ENCODE data around the gene COA1.
"Not testable (repeated sequence)": the region's sequence is repeated elsewhere in the genome, so short reads cannot be mapped to it uniquely, and the experiment has no call there.

Gene COA1

DNA sequence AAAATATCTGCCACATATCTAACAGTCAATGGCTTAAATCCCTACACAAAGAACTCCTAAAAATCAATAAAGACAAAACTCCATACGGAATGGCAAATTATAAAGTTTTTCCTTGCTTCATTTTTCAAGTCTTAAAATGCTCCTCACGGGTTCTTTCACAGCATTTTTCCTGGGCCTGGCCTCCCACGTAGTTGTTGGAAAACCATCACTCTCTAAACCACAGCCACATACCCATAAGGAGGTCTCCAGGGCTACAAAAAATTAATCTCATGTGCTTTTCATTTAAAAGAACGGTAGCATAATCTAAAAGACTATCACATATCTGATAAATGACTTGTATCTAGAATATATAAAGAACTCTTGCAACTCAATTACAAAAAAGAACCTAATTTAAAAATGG, 2.9 kb downstream of the COA1 start:
- no peak for DNase-seq

DNA sequence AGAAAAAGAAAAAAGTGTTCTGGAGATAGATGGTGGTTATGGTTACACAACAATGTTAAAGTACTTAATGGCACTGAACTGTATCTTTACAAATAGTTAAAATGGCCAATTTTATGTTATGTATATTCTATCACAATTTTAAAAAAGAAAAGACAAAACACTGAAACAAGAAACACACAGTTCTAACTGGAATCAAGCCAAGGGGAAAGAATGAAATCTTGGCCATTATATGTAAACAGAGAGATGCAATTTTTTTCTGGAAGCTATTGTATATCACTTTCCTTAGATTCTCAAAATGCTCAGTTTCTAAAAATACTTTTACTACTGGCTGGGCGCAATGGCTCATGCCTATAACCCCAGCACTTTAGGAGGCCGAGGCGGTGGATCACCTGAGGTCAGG, 4.1 kb downstream of the COA1 start:
- no peak for DNase-seq

DNA sequence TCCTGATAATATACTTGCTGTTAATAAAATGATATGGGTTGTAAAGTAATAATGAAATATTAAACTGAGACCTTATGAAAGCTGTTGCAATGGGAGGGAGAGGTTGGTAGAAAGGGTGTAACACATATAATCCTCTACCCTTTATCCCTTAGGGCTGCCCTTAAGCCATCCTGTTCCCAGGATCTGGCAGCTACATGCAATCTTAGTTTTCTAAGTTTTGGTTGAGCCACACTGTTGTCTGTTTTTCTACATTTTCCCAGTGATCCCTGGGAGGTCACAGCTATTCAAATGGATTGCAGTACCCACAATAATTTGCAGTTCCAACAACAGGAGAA, 6.3 kb downstream of the COA1 start:
- DNase-seq, result no peak

DNA sequence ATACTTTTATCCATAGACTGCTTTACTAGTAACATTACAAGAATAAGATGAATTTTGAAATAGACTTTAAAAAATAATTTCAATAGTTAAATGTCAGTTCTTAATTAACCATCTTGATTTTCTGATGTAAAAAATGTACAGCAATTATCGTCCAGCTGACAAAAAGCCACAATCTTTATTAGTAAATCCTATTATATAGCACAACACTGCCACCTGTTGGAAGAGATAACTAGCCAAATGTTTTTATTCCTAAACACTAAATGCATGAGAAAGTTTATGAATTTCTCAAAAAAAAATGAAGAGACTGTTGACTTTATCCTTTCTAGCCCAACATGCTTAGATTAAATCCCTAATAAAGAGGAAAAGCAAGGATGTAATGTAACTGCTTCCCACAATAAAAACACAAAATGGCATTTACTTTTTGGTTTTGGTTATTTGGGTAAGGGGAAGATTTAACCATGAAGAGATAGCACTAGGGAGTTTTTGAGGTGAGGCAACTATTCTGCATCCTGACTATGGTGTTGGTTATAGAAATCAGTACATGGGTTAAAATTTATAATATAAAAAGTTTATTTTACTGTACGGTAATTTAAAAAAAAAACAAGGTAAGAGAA, 8.0 kb downstream of the COA1 start:
- peak; percentile 2 for DNase-seq

DNA sequence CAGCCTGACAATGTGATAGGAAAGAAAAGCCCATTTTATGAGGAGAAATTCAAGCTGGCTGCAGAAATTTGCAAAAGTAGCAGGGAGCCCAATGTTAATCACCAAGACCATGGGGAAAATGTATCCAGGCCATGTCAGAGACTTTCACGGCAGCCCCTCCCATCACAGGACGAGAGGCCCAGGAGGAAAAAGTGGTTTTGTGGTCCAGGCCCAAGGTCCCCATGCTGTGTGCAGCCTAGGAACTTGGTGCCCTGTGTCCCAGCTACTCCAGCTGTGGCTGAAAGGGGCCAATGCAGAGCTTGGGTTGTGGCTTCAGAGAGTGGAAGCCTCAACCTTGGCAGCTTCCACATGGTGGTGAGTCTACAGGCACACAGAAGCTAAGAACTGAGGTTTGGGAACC, 12.7 kb downstream of the COA1 start:
- no peak for DNase-seq

DNA sequence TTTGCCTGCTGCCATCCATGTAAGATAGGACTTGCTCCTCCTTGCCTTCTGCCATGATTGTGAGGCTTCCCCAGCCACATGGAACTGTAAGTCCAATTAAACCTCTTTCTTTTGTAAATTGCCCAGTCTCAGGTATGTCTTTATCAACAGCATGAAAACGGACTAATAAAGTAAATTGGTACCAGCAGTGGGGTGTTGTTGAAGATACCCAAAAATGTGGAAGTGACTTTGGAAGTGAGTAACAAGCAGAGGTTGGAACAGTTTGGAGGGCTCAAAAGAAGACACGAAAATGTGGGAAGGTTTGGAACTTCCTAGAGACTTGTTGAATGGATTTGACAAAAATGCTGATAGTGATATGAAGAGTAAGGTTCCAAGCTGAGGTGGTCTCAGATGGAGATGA, 13.4 kb downstream of the COA1 start:
- DNase-seq, result not testable (repeated sequence)

DNA sequence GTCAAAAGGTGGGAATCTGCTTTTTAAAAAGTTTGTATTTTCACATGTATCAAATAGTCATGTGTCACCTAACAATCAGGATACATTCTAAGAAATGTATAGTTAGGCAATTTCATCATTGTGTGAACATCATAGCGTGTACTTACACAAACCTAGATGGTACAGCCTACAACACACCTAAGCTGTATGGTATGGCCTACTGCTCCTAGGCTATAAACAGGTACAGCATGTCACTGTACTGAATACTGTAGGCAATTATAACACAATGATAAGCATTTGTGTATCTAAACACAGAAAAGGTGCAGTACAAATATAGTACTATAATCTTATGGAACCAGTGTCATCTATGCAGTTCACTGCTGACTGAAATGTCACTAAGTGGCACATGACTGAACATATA, 17.8 kb downstream of the COA1 start:
- no peak for DNase-seq

DNA sequence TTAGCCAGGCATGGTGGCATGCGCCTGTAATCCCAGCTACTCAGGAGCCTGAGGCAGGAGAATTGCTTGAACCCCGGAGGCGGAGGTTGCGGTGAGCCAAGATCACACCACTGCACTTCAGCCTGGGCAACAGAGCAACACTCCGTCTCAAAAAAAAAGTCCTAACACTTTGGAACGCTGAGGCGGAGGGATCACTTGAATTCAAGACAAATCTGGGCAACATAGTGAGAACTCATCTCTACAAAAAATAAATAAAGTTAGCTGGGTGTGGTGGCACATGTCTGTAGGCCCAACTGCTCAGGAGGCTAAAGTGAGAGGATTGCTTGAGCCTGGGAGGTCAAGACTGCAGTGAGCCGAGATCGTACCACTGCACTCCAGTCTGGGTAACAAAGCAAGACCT, 21.3 kb downstream of the COA1 start:
- not testable (repeated sequence) for DNase-seq

DNA sequence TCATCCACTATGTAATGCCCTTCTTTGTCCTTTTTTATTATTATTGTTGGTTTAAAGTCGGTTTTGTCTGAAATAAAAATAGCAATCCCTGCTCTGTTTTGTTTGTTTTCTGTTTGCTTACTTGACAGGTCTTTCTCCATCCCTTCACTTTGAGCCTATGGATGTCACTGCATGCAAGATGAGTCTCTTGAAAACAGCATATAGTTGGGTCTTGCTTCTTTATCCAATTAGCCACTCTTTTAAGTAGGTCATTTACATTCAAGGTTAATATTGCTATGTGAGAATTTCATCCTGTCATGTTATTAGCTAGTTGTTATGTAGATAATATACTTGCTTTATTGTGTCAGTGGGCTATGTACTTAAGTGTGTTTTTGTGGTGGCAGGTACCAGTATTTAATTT, 25.8 kb downstream of the COA1 start:
- DNase-seq, result no peak

DNA sequence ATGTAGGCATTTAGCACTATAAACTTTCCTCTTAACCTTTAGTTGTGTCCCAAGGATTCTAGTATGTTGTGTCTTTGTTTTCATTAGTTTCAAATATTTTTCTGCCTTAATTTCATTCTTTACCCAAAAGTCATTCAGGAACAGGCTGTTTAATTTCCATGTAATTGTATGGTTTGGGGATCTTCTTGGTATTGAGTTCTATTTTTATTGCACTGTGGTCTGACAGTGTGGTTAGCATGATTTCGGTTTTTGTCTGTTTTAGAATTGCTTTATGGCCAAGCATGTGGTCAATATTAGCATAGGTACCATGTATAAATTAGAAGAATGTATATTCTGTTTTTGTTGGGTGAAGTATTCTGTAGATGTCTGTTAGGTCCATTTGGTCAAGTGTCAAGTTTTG, 26.3 kb downstream of the COA1 start:
- DNase-seq, result no peak

DNA sequence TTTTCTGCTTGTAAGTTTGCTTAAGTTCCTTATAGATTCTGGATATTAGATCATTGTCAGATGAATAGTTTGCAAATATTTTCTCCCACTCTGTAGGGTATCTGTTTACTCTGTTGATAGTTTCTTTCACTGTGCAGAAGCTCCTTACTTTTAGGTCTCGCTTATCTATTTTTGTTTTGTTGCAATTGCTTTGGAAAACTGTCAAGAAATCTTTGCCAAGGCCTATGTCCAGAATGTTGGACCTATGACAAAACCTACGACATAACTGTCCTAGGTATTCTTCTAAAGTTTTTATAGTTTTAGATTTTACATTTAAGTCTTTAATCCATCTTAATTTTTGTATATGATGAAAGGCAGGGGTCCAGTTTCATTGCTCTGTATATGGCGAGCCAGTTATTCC, 27.4 kb downstream of the COA1 start:
- DNase-seq, result no peak

DNA sequence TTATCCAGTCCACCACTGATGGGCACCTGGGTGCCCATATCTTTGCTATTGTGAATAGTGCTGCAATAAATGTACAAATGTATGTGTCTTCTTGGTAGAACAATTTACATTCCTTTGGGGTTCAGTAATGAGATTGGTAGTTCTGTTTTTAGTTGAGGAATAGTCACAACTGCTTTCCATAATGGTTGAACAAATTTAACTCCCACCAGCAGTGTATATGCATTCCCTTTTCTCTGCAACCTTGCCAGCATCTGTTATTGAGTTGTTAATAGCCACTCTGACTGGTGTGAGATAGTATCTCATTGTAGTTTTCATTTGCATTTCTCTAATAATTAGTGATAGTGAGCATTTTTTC, 27.8 kb downstream of the COA1 start:
- DNase-seq, result no peak

DNA sequence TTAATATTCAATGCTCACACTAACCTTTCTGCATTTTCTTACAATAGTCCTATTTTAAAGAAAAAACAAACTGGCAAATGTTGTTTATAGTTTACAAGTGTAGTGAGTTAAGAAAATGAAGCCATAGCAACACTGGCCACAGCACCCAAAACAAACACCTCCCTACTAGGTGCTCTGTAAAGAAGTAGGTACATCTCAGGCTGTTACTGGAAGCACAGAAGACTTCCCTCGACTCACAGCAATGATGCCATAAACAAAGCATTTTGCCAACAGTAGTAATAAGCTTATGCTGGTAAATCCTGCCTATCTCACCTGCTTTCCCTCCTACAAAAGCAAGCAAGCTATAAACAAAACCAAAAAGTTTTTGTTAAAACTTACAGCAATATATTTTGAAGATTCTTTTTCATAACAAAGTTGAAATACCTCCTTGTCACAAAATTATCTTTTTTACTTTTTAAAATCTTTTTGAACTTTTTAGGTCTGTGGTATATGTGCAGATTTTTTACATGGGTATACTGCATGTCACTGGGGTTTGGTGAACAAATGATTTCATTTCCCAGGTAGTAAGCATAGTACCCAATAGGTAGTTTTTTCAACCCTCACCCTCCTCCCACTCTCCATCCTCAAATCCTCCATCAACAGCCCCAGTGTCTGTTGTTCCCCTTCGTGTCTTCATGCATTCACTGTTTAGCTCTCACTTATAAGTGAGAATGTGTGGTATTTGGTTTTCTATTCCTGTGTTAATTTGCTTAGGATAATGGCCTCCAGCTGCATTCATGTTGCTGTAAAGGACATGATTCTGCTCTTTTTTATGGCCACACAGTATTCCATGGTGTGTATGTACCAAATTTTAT, 28.4 kb downstream of the COA1 start:
- no peak for DNase-seq

DNA sequence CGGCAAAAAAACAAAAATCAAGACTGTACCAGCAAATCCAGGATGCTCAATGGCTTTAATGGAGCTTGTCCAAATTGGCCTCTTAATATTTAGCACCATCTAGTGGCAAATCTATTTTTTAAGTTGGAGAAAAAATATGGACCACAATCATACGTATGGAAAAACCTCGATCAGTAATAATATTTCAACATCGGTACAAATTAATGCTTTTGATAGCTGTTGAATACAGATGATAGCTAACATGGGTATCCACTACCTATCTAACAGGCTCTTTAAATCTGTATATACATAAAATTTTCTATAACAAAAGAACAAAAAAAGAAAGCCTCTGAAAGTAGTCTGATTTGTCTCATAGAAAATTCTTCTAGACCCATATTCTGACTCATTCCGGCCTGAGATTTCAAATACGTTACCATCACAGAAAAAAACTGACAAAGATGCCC, 29.2 kb downstream of the COA1 start:
- DNase-seq, result peak; percentile 43

DNA sequence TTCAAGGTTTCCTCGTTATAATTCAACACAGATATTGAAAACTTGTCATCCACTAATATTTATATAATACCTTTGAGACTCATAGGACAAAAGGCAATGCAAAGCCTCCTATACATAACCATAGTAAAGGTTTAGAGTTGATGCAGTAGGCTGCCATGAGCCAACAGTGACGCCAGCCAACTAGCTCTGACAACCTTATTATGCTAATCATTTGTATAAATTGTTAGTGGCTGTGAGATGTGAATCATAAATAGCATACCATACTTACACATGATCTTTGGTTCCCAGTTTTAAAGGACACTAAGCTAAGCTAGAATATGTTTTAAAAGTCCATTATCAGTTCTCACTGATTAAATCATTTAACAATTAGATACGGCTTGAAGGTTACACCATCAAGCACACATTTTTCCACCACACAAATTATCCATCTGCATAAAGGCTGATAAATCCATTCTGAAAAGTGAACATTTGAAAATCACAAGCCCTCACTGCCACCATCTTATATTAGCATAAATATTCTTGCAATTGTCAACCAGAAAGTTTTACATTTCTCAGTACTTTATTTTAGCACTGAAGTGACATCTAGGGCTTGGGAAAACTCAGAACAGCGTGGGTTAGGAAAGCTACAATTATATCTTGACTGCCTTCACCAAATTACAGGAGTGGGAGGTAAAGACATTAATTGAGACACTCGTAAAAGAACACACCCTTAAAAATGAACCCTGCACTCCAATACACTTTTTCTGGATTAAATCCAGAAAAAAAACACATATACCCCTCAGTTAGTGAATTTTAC, 30.7 kb downstream of the COA1 start:
- no peak for DNase-seq

DNA sequence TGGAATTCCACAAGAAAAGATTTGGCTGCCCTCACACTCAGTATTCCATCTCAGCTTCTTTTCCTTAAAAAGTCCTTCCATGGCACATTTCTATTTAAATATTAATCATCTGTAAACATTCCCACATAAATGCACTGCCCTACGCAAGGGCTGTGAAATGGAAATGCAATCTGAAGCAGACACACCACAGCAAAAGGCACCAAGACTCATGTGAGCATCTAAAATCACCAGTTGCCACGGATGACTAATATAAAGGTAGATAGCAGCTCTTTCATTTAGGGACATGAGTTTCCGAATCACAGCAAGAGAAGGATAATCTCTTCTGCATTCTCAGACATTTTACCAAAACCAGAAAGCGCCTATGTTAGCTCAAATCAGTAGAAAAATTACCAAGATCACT, 31.6 kb downstream of the COA1 start:
- no peak for DNase-seq

DNA sequence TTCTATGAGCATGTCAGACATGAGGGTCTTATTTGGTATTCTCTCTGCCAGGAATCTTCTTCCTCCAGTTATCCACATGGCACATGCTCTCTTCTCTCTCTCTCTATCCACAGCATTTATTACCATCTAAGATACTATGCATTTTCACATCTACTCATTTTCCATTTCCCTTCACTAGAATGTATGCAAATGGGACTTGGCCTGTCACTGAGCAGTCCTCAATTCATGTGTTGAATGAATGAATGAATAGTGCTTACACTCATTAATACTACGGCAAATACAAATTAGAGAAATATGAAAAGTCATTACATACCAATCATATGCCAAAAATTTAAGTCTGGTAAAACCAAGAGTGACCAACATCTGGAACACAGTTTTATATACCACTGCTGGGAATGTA, 34.0 kb downstream of the COA1 start:
- DNase-seq, result no peak

DNA sequence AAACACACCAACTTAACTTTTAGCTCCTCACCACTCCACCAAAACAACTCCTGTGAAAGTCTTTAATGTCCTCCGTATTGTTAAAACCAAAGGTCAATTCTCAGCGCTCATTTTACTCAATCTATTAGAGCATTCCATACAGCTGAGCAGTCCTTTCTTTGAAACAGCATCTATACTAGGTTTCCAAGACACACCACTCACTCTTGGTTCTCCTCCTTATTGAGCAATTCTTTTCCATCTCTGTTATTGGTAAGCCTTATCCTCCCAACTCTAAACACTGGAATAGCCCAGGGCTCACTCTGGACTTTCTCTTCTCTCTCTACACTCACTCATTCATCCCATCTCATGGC, 34.9 kb downstream of the COA1 start:
- no peak for DNase-seq

DNA sequence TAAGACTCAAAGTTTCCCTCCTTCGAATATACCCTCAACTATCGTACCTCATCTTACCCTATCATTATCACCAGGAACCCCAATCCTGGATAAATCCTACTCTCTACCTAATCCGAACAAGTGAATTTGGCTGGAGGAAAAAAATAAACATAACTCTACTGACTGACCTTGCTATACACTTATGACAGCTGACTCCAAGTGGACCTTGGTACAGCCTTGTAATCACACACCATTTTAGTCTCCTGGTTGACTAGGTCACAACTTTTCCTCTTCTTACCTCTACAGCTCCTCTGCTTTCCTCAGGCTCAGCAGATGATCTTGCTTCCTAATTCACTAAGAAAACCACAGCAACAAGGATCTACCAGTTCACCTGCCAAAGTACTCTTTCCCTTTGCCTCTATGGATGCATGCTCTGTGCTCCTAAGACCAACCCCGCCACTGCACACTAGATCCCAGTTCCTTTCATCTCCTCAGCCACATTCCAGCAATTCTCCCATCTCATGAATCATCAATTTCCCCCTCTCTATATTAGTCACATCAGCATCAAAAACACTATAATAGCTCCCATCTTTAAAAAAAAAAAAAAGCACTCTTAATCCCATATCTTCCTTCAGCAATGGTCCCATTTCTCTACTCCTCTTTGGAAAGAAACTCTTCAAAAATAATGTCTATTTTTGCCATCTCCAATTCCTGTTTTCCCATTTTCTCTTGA, 35.5 kb downstream of the COA1 start:
- DNase-seq, result no peak

DNA sequence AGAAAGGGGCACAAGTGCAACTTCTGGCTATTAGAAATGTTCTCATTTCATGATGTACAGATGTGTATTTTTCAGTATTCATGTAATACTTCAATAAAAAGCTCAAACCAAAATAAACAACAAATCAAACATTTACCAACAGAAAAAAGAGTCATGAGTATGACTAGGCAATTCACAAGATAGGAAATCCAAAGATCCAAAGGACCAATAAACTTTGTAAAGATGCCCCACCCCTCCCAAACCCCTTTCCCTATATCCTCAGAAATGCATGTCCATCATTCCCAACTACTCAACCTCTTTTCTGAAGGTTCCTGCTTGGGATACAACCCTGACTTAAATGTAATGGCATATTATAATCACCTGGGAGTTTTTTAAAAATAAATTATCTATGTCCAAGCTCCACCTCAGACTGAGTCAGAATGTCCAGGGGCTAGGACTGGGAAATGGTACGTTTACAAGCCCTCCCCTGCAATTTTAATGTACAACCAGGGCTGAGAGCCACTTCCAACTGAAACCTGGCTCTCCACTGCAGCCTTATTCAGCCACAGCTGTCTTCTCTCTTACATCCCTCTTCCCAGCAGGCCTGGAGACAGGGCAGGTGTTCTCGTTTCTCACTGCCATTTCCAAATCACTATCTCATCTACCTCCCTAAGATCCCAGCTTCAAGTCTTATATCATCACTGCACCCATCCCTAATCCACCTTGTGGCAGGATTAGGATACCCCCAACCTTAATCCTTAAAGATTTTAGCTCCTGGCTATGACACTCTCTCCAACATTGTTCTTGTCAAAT, 36.5 kb downstream of the COA1 start:
- DNase-seq, result no peak

DNA sequence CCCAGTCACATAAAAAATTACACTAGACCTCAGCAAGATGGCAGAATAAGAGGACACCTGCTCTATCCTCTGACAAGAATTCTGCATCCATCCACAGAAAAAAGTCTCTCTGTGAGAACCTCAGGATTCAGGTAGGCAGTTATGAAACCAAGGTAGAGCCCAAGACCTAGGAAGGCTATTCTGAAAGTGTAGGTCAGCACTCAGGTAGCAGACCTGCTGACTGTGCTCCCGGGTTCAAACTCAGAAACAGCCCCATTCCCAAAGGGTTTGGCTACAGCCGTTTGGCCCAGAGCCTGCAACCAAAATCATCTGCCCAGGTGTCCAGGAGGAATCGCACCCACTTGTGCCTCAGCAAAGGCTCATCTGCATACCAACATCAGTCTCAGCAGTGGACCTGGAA, 37.7 kb downstream of the COA1 start:
- no peak for DNase-seq

DNA sequence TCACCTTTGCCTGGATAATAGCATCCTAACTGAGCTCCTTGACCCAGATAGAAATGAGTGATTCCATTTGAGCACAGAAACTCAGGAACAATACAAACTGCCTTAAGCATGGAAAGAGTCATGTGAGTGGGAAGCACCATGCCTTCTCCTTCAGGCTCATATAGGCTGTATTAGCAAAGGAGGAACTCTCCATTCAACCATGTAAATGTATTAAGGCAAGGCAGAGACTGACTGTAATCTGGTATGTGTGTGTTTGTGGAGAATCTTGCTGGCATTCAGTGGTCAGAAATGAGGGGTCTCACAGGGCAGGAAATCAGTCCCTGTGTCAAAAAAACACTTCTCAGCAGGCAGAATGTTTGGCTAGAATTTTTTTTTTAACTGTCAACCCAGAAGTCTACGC, 40.2 kb downstream of the COA1 start:
- DNase-seq, result no peak

DNA sequence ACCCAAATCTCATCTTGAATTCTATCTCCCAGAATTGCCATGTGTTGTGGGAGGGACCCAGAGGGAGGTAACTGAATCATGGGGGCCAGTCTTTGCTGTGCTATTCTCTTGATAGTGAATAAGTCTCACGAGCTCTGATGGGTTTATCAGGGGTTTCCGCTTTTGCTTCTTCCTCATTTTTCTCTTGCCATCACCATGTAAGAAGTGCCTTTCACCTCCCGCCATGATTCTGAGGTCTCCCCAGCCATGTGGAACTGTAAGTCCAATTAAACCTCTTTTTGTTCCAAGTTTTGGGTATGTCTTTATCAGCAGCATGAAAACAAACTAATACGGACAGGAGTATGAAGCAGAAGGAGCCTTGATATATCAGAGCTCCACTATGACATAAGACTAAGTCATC, 41.5 kb downstream of the COA1 start:
- not testable (repeated sequence) for DNase-seq
